HG03460 (cell line): ENCODE data around the gene LUZP4.
"Not testable (repeated sequence)": the region's sequence is repeated elsewhere in the genome, so short reads cannot be mapped to it uniquely, and the experiment has no call there.

ENCODE experiments used
- ATAC-seq: cut with Tn5 transposase; IDR thresholded peaks from one replicate; pipeline ENCODE4 v1.9.1; 2021; ENCODE audit not compliant: unreplicated experiment

LUZP4 gene, protein sequence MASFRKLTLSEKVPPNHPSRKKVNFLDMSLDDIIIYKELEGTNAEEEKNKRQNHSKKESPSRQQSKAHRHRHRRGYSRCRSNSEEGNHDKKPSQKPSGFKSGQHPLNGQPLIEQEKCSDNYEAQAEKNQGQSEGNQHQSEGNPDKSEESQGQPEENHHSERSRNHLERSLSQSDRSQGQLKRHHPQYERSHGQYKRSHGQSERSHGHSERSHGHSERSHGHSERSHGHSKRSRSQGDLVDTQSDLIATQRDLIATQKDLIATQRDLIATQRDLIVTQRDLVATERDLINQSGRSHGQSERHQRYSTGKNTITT

GRCh38 chrX:115289465-115289864 is at the start of gene LUZP4:
LUZP4 (plus strand) TSS chrX:115289715; CDS start chrX:115289760, 45 bp downstream.
- ATAC-seq = no peak

- ATAC-seq = no peak
These were observed 37.9 kb upstream of the LUZP4 start for GRCh38 chrX:115251458-115252233.

- no peak for ATAC-seq
These were observed 34.5 kb upstream of the LUZP4 start for GRCh38 chrX:115255003-115255402.

- ATAC-seq = no peak
These were observed 31.8 kb upstream of the LUZP4 start for GRCh38 chrX:115257711-115258110.

- no peak for ATAC-seq
These were observed 30.2 kb upstream of the LUZP4 start for GRCh38 chrX:115259238-115259875.

DNA sequence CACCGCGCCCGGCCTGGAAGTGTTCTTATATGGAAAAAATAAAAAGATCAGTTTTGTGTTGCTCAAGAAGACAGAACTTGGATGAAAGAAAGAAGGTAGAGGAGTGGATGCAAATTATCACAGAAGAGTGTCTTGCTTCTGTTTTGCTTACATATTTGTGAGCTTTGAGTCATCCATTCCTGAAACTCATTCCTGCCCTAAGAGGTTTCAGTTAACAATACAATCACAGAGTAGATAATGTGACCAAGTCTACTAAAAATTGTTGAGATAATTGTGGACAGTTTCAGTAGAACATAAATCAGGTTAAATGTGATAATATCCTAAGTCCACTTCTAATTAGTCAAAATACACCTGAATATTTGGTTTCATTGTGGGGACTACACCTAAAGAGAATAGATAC is 29.2 kb upstream of the LUZP4 start:
- no peak for ATAC-seq

DNA sequence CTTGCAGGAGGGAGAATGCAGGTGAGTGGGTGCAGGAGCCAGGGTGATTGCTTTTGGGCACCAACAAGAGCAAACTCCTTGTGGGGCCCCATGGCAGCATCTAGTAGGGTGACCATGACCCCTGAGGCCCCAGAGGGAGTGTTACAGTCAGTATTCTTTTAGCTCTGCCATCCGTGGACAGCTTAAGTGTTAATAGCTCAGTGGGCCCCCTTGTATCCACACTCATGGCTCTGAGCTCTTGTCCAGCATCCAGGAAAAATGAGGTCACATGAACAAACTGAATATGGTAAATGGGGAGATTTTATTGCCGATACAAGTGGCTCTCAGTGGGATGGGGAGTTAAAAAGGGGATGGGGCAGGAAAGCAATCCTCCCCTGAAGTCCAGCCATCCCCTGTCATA is 28.4 kb upstream of the LUZP4 start:
- no peak for ATAC-seq

GRCh38 chrX:115264009-115264408 is 25.5 kb upstream of the LUZP4 start:
- no peak for ATAC-seq

- ATAC-seq = no peak
These were observed 23.2 kb upstream of the LUZP4 start for GRCh38 chrX:115266300-115266699.

GRCh38 chrX:115268421-115268820 is 21.1 kb upstream of the LUZP4 start:
- no peak for ATAC-seq

- ATAC-seq = no peak
These were observed 20.3 kb upstream of the LUZP4 start for GRCh38 chrX:115269051-115269683.

GRCh38 chrX:115284877-115285276 is 4.6 kb upstream of the LUZP4 start:
- no peak for ATAC-seq

- no peak for ATAC-seq
These were observed 7.7 kb downstream of the LUZP4 start for GRCh38 chrX:115297189-115297588.

GRCh38 chrX:115311139-115311538 is 21.6 kb downstream of the LUZP4 start:
- ATAC-seq = no peak

- no peak for ATAC-seq
These were observed 22.1 kb downstream of the LUZP4 start for GRCh38 chrX:115311601-115312001.

DNA sequence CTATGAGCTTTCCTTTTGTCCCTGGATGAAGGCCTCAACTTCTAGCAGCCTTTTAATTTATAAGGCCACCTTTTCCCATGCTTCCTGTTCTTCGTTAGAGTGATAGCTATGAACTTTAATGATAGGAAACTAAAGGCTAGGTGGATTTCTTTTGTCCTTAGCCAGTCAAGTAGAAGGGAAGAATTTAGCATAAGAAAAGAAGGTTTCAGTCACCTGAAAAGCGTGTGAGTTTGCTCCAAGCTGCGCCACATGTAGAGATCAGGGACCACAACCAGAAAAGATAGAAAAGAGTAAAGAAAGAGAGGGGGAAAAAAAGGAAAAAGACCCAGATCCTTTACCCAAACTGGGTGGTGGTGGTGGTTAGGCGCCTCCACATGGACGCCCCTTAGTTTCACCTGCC is 28.6 kb downstream of the LUZP4 start:
- no peak for ATAC-seq

DNA sequence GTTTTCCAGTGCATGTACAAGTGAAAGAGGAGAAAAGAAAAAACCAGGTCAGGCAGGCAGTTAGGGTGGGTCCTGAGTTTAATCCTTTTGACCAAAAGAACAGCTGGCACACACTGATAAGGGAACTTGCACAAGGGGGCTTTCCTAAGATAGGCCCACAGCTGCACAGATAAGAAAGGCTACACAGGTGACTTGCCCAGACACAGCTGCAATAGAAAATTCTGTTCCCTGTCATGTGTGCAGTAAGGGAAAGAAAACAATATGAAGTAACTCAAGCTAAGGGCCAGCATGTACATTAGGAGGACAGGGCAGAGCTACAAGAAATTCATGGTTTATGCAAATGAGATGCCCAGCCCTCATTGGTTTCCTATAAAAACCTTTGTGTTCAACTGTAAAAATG is 32.9 kb downstream of the LUZP4 start:
- no peak for ATAC-seq

DNA sequence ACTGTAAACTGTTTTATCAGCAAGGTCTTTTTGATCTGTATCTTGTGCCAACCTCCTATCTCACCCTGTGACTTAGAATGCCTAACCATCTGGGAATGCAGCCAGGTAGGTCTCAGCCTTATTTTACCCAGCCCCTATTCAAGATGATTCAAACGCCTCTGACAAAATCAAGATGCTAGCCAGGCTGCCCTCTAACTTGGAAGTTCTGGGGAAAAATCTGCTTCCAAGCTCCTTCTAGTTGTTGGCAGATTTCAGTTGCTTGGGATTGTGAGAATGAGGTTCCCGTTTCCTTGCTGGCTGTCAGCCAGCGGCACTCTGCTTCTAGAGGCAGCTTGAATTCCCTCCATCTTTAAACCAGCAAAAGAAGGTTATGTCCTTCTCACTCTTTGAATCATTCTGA is 34.7 kb downstream of the LUZP4 start:
- no peak for ATAC-seq

DNA sequence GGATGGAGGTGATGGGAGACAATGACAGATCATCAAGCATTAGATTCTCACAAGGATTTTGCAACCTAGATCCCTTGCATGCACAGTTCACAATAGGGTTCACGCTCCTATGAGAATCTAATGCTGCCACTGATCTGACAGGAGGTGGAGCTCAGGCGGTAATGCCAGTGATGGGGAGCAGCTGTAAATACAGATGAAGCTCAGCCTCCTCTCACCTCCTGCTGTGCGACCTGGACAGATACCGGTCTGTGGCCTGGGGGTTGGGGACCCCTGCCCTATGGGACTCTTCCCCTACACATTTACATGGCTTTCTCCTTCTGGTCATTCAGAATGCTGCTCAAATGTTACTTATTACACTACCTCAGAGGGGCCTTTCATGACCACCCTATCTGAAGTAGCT is 39.8 kb downstream of the LUZP4 start:
- not testable (repeated sequence) for ATAC-seq

DNA sequence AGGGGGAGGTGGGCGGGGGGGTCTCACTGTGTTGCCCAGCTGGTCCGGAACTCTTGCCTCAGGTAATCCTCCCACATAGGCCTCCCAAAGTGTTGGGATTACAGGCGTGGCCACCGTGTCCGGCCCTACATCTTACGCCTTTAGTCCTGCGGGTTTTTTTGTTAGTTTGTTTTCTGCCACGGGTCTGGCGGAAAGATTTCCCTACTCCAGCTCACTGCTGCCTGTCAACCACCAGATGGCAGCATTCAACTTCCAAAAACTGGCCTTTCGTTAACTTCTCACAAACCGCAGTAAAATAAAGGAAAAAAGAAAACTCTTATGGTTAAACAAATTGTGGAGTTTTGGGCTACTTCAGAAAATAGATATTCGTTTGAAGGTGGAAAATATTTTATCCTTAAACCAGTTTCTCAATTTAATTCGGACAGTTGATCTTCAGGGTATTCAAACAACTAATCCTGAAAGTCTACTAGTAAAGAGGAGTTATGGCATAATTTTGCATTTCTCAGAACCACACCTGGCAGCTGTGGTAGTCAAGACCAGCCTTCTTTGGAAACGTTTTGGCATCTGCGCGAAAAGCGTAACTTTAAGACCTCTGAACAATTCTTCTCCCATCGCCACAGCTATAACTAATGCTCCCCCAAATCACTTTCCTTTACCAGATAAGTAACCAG is 41.1 kb downstream of the LUZP4 start:
- ATAC-seq = peak; percentile 62

DNA sequence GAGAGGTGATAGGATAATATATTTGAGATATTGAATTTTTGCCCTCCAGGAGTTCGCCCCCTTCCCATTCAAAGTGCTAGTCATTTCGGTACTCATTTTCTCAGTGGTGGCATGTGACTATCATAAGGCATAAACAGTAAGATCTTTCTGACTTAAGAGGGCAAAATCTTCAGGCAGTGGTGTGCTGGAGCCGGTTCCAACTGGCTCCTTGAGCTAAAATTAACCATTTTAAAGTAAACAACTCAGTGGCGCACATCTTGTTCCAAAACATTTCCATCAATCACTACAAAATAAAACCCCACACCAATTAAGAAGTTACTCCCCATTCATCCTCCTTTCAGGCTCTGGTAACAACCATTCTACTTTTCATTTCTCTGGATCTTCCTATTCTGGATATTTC is 43.3 kb downstream of the LUZP4 start:
- no peak for ATAC-seq
